GM19043 (cell line): ENCODE data around the gene EAF2.
"Not testable (repeated sequence)": the region's sequence is repeated elsewhere in the genome, so short reads cannot be mapped to it uniquely, and the experiment has no call there.

Experiments used
- ATAC-seq: cut with Tn5 transposase; IDR thresholded peaks from one replicate; pipeline ENCODE4 v1.9.1; 2021; ENCODE audit warnings: low read depth; ENCODE audit not compliant: unreplicated experiment

EAF2 gene

DNA sequence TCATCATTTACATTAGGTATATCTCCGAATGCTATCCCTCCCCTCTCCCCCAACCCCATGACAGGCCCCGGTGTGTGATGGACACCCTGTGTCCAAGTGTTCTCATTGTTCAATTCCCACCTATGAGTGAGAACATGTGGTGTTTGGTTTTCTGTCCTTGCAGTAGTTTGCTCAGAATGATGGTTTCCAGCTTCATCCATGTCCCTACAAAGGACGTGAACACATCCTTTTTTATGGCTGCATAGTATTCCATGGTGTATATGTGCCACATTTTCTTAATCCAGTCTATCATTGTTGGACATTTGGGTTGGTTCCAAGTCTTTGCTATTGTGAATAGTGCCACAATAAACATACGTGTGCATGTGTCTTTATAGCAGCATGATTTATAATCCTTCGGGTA lies 22.8 kb downstream of the EAF2 start:
- ATAC-seq: not testable (repeated sequence)

DNA sequence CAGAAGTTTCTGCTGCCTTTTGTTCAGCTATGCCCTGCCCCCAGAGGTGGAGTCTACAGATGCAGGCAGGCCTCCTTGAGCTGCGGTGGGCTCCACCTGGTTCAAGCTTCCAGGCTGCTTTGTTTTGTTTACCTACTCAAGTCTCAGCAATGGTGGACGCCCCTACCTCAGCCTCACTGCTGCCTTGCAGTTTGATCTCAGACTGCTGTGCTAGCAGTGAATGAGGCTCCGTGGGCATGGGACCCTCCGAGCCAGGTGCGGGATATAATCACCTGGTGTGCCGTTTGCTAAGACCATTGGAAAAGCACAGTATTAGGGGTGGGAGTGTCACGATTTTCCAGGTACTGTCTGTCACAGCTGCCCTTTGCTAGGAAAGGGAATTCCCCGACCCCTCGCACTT lies 28.2 kb downstream of the EAF2 start:
- ATAC-seq: not testable (repeated sequence)

DNA sequence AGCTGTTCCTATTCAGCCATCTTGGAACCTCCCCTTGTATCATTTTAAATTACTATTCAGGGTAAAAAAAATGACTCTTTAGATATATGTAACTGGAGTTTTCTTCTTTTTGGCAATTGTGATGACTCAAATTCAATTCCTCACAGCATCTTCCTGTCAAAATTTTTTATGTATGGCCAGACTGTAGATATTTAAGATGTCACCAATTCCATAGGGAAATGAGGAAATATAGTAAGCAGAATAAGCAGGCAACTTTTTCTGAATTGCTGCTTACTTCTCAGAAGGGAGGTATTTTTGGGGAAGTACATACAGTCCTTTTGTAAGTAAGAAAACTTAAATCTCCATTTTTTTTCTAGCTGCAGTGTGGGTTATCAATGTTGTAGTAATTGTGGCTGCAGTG lies 28.8 kb downstream of the EAF2 start:
- no peak for ATAC-seq

DNA sequence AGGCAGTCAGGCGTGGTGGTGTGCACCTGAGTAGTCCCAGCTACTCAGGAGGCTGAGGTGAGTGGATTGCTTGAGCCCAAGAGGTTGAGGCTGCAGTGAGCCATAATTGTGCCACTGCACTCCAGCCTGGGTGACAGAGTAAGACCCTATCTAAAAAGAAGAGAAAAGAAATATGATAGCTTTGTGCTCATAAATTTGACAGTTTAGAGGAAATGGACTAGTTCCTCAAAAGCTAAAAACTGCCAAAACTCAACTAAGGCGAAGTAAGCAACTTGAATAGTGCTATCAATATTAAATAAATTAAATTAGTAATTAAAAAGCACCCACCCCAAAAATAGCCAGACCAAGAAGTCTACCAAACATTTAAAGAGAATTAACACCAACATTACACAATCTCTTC lies 34.7 kb downstream of the EAF2 start:
- ATAC-seq: no peak

DNA sequence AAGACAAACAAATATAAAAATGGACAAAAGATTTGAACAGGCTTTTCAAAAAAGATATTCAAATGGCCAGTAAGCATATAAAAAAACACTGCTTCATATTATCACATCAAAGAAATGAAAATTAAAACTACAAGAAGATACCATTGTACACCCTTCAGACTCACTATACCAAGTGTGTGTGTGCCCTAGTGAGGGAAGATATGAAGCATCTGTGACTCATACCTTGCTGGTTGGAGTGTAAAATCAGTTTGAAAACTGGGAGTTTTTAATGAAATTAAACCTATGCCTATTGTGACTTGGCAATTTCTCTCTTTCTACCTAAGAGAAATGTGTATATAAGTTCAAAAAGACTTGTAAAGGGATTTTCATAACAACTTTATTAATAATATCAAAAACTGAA lies 35.7 kb downstream of the EAF2 start:
- ATAC-seq: no peak

DNA sequence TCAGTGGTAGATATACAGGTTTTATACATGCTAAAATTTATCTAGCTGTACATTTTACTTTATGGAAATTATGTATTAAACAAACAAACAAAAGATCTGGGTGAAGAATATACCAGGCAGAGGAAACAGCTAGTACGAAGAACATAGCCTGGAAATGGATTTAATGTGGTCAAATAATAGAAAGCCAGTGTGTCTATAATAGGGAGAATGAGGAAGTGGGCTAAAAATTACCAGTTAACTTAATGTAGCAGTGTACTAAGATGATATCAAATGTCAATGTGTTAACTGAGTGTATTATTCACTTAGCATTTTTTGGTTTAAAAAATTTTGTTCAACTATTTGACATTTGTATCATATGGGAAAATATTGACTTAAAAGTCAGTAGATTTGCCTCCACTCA lies 36.4 kb downstream of the EAF2 start:
- ATAC-seq: no peak

DNA sequence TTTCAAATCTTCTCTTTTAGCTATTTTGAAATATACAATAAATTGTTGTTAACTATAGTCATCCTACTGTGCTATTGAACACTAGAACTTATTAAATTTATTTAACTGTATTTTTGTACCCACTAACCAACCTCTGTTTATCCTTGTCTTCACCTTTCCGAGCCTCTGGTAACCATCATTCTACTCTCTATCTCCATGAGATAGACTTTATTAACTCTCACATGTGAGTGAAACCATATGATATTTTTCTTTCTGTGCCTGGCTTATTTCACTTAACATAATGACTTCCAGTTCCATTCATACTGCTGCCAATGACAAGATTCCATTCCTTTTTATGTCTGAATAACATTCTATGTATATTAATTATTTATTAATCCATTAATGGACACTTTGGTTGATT lies 43.4 kb downstream of the EAF2 start:
- no peak for ATAC-seq

DNA sequence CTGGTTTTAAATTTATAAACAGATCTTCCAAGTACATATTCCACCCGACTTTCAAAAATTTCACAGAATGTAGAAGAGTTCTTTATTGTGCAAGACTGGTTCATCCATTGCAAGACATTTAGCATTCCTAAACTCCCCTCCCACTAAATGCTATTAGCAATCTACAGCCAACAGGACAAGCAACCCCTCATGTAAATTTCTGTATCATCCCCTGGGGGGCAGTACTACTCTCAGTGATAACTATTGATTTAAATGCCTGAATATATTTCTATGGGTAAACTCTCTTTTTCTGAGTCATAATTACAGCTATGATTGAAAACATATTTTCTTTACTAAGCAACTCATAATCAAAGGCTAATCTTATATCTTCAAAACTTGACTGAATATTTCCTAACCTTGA lies 48.5 kb downstream of the EAF2 start:
- no peak for ATAC-seq

DNA sequence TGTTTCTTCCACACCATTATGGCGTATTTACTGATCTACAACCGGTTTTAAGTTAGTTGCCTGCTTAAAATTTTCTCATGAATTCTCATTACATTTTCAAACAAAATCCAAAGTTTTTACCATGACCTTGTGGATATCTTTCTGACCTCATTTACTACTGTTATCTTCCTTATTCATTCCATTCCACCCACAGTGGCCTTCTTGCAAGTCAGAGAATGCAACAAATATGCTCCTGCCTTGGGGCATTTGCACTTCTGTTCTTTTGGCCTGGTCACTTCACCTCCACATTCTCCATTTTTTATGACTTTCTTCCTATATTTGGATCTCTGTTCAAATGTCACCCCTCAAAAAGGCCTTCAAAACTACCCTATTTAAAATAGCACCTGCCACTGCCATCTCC lies 50.4 kb downstream of the EAF2 start:
- no peak for ATAC-seq

DNA sequence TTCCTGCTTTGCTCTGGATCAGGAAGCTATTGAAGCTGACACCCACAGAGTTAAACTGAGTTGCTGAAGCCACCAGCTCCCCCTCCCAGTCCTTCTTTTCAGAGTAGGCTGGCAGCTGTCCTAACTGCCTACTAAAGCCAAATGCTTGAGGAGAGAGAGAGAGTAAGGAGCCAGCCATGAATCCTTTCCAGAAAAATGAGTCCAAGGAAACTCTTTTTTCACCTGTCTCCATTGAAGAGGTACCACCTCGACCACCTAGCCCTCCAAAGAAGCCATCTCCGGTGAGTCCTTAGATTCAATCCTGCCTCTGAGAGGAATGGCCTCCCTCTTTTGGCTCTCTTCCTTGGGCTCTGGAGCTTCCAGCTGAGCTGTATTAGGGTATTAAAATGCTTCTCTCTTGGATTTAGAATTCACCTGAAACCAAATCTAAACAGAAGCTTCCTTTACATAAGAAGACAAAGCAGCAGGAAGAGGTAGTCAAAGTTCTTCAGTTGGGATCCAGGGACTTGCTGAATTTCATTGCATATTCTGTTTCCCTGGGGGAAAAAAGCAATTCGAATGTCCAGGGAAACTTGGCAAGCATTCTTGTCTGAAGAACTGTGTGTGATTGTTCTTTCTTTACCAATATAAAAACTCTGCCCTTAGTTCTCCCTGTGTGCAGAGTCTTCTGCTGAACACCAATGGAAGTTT lies 59.4 kb downstream of the EAF2 start, which contains the start of gene SLC15A2:
Gene SLC15A2 (plus strand): TSS at position 101 of the 690 bp plus-strand sequence. CDS start 76 bp downstream, at position 177.
- ATAC-seq: no peak

DNA sequence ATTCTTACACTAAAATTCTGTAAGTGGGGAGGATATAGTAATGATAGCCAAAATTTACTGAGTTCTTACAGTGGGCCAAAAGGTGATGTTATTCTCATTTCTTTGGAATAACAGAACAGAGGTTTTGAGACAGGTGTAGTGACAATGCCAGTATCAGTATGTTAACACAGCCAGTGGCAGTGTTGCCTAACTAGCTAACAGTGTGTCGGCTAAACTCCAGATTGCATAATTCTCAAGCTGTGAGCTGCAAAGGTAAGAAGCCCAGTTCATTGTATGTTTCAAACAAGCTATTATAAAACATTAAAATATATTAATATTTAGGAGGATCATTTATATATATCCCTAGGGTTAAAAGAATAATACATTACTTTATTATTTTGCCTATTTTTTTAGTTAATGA lies 60.1 kb downstream of the EAF2 start:
- no peak for ATAC-seq

DNA sequence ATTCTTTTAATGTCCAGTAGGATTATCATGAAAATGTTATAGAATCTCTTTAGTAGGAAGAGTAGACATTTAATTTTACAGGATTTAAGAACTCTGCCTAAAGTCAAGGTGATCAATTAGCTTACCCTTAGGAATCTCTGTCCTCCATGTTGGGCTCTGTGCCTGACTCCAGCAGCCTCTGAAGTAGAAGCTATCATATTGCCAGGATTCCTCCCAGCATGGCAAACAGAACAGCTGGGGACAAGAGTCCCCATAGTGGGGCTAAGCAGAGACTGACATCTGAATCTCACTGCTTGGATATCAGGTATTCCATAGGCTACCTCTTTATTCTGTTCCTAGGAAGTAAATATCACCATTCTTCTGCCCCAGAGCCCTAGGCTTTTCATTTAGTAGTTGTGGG lies 60.7 kb downstream of the EAF2 start:
- no peak for ATAC-seq

DNA sequence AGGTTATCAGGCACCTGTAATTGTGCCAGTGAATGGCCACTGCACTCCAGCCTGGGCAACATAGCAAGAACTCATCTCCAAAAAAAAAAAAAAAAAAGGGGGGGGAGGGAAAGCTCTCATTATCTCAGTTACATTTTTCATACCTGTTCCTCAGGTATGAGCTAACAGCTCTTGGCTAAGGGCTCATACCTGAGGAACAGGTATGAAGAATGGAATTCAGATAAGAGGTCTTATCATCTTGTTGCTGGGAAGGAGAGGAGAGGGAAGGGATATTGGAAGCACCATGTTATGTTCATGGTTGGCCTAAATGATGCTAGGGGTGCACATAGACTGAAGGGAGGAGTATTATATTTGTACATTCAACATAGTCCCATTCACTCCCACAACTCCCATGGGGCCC lies 61.8 kb downstream of the EAF2 start:
- ATAC-seq: no peak

DNA sequence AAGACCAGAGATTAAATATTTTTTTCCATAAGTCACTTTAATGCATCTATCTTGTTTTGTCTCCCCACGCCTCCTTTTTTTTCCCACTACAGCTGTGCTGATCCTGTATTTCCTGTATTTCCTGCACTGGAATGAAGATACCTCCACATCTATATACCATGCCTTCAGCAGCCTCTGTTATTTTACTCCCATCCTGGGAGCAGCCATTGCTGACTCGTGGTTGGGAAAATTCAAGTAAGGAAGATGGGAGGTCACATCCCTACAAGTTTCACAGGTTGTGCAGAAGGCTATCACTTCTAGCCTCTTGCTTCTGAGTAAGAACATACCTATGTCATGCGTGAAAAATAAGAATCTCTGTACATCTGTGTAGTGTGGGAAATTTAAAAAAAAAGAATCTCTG lies 62.3 kb downstream of the EAF2 start:
- ATAC-seq: no peak

DNA sequence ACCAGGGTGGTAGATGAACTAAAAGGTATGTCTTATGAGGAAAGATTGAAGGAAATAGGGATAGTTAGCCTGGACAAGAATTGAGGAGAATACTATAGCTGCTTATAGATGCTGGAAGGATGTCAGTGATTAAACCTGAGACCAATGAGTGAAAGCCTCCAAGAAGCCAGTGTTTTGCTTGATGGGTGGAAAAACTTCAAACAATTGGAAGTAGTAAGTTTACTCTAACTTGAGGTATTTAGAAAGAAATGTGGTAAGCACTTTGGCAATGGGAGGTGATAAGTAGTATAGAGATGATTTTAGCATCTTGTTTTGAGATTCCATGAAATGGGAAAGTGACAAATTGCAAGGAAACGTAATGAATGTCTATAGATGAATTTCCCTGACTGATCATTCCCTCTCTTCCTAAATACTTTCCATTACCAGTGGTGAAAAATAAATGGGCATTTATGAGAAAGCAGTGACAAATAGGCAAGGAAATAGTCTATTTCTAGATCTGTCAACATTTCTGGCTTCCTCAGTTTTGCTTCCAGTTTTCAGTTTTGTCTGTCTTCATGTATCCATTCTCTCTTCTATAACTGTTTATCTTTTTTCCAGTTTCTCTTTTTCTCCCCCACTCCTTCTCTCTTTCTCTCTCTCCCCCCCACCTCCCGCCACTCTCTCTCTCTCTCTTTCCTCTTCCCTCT lies 78.4 kb downstream of the EAF2 start:
- no peak for ATAC-seq

DNA sequence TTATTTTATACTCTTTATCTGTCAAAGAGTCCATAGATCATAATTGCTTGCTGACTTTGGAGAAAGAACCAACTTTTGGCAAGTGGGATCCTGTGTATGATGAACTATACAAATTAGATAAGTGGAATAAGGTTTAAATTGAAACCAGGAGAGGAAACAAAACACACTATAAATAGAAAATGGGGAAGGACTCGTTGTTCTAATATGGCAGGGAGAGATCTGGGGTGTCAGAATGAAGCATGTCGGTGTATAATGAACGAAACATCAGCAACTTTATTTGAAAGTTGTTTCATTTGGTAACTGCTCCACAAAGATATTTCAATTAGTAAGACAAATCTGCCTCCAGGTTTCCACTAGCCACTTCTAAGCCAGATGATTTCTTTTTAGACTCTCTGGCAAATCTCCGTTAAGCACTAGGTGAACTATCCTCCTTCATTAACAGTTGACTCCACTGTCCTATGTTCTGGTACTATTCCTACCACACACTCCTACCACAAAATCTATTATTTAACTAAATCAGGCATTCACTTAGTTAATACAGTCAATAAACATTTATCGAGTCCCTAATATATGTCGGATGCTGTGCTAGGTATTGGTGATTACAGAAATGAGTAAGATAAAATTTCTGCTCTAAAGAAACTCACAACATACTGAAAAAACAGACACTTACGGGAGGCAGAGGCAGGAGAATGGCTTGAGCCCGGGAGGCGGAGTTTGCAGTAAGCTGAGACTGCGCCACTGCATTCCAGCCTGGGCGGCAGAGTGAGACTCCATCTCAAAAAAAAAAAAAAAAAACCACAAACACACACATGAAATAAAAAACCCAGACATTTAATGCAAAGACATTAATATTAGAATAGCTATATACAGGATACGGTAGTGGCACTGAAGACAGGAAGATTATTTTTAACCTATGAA lies 79.3 kb downstream of the EAF2 start:
- no peak for ATAC-seq

DNA sequence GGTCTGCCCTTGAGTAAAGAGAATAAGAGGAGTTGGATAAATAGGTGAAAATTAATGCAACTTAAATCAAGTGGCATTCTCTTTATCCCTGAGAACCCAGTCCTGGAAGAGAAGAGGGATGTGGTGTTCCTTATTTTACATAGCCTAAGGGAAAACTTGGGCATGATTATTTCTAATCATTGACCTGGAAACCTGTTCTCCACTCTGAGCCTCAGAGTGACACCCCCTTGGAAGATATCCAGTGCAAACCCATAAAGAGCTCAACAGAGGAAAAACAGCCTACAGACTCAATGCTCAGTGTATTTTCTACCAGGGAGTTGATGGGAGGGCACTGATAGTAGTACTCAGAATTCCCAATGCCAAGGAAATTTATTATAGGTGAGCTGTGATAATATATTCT lies 81.2 kb downstream of the EAF2 start:
- no peak for ATAC-seq

DNA sequence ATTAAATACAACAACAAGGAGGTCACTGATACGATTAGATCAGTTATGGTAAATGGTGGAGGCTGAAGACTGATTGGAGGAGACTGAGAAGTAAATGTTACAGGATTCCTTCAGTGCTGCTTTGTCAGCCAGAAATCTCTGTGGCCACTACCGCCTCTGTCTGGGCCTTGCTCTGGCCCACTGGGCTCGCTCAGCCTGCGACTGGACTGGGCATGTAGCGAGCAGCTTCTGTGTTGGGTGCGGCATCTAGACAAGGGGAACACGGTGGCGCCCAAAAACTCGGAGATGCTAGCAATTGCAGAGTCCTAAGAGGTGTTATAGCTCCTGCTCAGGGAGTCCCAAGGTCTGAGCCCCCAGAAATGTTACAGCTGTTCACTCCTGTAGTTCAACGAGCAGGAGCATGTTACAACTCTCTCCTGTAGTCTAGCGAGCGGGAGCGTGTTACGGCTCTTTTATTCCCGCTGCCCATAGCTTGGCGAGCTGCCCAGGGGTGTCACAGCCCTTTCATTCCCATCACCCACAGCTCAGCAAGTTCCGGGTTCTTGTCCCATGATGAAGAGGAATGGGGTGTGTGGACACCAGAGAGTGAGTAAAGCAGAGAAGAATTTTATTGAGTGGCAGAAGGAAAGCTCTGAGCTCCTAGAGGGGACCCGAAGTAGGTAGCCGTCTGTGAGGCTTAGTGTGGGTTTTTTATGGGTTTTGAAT lies 83.9 kb downstream of the EAF2 start:
- ATAC-seq: no peak

DNA sequence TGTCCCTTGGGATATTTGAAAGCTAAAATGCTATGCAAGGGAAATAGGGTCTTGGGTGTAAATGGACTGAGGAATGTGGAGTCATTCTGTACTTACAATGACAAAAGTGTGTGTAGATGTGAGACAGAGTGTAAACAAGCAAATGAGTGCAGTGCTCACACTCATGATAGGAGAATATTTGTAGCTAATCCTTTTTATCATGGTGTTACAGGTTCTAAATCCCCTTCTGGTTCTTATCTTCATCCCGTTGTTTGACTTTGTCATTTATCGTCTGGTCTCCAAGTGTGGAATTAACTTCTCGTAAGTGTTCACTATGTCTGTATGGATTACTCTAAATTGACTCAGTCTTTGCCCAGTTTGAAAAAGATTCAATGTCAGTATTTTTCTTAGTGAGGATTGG lies 89.7 kb downstream of the EAF2 start:
- ATAC-seq: no peak

DNA sequence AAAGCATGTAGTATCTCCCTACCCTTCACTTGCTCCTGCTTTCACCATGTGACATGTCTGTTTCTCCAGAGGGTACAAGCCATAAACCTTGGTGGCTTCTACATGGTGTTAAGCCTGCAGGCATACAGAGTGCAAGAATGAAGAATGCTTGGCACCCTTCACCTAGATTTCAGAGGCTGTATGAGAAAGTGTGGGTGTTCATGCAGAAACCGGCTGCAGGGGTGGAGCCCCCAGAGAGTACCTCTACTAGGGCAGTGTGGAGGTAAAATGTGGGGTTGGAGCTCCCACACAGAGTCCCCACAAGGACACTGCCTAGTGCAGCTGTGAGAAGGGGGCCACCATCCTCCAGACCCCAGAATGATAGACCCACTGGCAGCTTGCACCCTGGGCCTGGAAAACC lies 91.4 kb downstream of the EAF2 start:
- ATAC-seq: no peak
